NCI-H82 (cell line): Measurements from ENCODE around the gene GPC6.

Experiments used
- DNase-seq: peaks from one replicate; lab custom pipeline; 2025; lab: John Stamatoyannopoulos, UW

The GPC6 gene

GRCh38 chr13:94112731-94113130 is 886.1 kb downstream of the GPC6 start:
- DNase-seq, result no peak

- DNase-seq, result no peak
Measured at GRCh38 chr13:94113245-94113644, 886.6 kb downstream of the GPC6 start.

DNA sequence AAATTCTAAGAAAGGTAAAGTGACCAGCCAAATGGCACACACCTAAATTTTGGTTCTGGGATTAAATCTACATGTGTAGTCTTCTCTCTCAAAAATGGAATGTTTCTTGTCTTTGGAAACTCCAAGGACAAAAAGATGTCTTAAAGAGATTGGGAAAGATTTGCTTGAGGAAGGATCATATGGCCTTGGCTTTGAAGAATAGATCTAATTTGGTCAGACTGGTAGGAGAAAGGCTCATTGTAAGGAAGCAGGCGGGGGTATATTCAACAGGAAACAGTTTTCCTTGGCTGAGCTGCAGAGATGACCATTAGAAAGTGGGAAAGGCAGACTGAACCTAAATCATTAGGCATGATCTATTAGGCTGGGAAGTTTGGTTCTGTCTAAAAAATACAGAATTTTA is 887.6 kb downstream of the GPC6 start:
- no peak for DNase-seq

GRCh38 chr13:94115054-94115453 is 888.4 kb downstream of the GPC6 start:
- peak; percentile 40 for DNase-seq

DNA sequence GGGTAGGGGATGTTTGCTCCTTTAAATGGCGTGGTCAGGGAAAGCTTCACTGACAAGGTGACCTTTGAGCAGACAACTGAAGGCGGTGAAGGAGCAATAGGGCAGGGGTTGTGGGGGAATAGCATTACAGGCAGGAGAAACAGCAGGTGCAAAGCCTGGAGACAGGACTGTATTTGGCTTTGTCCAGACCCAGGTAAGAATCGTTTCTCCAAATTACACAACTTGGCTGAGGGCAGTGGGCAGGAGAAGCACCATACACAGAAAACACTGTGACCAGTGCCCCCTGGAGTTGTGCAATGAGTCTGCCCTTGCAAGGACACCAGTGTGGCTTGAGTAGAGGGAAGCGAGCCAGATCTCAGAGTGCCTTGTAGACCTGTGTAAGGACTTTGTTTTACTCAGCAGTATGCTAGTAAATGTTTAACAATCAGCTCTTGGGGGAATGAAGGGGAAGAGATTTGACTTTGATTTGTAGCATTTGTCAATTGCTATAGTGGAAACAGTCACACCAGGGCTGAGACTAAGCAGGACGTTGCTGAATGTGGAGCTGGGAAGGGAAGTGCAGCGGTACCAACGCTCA is 892.8 kb downstream of the GPC6 start:
- no peak for DNase-seq

DNA sequence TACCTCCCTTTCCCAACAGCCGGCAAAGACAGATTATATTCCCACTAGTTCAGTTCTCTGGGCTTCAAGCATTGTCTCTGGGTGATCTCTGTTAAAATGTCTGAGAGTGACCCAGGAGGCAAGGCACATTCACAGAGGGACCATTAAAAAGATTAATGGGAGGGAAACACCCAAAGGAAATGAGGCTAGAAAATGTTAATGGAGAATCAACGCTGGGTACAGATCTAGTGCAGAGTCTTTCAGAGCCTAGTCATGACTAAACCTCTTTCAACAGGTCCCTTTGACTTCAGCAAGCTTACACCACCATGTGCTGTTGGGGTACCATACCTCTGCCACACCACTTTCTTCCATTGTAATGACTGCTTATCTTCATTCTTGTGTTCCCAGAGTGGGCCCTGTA is 894.3 kb downstream of the GPC6 start:
- DNase-seq, result no peak

- DNase-seq, result no peak
Measured at GRCh38 chr13:94121686-94122085, 895.1 kb downstream of the GPC6 start.

GRCh38 chr13:94122300-94122915 is 895.8 kb downstream of the GPC6 start:
- DNase-seq, result no peak

DNA sequence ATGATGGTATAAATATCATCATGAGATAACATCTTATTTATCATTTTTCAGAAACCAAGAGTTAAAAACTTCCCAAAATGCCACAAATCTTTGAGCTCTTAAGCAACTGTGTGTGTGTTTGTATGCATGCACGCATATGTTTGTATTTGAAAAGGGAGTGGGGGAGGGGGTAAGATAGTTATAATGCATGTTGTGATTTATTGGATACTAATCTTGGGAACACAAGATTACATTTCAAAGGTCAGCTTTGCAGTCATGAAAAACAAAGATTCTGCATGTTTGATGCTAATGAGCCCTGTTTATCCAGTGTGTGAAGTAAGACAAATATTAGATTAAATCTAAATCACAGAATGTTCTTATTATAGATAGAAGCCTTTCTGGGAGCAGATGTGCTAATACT is 897.0 kb downstream of the GPC6 start:
- DNase-seq, result peak; percentile 35

DNA sequence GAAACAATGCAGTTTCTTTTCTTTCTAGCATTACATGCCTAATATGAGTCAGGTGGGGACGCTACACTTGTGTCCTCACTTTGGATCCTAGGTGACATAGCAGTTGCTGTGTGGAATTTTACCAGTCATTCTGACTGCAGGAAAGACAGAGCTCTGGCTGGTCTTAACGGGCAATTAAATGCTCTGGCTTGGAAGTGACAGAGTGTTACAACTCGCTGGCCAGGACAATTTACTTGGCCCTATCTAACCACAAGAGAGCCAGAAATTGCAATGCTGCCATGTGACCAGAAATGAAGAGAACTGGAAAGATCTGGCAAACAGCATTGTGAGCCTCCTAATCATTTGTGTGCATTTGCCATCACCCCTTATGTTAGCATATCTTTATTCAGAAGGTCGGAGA is 901.8 kb downstream of the GPC6 start:
- no peak for DNase-seq

GRCh38 chr13:94129490-94129894 is 902.9 kb downstream of the GPC6 start:
- DNase-seq, result no peak

DNA sequence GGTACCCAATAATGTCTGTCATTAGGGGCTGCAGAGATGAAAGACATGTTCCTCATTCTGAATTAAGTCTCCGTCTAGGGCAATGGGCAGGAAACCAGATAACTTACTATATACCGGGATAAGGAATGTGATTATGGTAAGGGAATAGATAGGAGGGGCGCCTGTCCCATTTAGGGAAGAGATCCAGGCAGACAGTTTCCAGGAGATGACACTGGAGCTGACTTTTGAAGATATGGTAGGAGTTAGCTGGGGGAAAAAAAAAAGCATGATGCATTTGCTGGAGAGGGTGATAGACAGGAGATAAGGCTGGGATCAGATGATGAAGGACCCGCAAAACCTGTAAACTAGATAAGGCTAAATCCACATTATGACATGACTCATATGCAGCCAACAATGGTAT is 912.2 kb downstream of the GPC6 start:
- no peak for DNase-seq

DNA sequence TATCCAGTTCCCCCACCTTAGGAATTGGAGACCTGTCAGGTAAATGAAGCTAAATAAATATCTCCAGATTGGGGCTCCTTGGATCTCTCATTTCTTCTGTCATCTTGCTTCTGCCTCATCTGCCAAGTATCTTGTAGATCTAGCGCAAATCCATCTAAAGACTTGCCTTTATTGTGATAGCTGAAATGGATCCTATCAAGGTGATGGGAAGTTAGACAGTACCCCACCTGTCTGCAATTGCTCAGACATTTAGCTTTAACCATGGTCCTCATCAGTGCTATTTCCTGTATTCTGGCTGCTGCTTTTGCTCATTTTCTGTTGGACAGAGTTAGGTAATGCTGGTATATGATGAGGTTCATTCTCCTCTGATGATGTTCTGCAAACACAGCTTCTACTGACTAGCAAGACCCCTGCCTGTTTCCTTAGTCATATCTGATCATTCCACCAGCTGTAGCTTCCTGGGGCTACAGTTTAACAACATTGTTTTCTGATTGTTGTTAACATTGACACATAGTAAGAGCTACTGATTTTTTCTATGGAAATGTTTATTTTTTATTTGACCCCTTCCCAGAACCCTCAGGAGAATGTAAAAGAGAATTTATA is 912.9 kb downstream of the GPC6 start:
- DNase-seq, result no peak

DNA sequence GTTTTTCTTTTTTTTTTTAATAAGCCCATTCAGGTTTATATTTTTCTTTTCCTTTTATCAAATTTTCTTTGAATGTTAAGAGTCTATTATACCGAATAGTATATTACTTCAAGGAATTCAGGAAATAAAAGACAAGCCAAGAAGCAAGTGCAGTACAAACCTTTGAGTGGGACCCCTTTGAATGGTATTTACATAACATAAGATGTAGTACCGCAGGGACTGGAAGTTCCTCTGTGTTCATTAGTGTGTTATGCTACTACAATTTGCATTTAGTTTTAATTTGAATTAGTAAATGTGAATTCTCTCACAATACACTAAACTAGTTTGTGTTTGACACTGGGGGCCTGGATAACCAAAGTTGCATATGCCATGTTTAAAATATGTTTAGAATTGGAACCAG is 913.4 kb downstream of the GPC6 start:
- DNase-seq, result no peak

DNA sequence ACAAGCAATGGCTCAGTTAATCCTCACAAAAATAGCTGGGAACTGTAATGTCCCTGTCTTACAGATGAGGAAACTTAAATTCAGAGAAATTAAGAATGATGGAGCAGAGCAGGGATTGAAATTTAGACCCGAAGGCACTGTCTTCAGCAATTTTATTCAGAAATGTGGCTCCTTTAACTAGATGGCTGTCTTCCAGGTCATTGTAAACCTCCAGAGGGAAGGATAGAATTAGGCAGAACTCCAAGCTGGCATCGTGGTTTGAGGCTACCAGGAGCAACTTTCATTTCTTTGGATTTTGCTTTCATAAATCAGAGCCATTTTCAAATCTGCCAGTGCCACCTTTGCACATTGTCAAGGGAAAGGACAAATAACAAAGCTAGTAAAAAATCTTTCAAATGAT is 913.9 kb downstream of the GPC6 start:
- DNase-seq, result no peak

DNA sequence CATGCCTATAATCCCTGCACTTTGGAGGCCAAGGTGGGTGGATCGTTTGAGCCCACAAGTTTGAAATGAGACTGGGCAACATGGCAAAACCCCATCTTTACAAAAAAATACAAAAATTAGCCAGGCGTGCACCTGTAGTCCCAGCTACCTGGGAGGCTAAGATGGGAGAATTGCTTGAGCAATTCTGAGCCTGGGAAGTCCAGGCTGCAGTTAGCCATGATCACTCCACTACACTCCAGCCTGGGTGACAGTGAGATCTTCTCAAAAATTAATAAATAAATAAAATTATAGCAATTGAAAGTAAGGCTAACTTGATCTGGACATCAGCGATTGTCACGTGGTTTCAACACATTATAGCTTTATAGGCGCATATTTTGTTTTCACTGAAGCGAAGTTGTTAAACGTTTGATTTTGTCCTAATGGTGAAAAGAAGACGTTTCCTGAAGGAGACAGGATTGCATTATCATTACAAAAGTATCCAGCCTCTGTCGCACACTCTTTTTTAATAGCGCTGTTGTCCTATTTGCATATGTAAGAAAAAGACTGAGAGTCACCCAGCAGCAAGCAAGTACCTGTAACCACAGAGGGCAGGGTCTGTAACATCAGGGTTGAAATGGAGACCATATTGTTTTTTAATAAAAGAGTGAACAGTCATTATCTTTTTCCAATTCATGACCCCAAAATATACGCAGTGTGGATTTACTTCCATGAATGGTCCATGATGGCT is 917.2 kb downstream of the GPC6 start:
- DNase-seq, result no peak

GRCh38 chr13:94145966-94146365 is 919.4 kb downstream of the GPC6 start:
- DNase-seq, result no peak

DNA sequence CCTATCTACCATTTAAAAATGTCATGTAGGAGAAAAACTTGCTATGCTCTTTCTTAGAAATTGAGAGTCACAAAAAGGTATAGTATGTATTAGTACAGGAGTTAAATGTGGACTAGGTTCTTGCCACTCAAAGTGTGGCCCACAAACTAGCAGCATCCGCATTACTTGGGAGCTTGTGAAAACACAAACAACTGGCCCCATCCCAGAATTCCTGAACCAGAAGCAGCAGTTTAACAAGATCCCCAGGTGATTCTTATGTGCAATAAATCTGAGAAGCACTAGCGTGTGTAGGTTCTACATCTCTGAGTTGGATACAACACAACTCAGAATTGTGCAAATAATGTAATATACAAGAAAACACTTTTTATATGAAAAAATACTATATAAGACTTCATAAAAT is 927.0 kb downstream of the GPC6 start:
- no peak for DNase-seq

DNA sequence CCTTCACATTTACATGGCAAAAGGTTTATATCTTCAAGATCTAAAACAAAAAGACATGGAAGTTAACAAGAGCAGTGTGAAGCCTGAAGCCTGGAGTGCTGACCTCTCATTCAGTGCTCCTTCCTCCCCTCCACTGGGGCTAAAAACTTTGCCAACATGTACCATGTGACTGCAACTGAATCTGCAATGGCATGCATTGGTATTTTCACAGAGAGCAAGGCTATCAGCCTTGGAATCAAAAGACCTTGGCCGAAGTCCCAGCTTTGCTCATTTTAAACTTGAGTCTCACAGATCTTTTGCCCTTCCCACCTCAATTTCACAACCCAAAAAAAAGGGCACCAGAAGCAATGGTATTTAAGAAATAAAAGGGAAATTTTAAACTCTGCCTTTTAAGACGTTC is 927.8 kb downstream of the GPC6 start:
- peak; percentile 29 for DNase-seq

- DNase-seq, result no peak
Measured at GRCh38 chr13:94157705-94158218, 931.2 kb downstream of the GPC6 start.

- no peak for DNase-seq
Measured at GRCh38 chr13:94160875-94161274, 934.3 kb downstream of the GPC6 start.

DNA sequence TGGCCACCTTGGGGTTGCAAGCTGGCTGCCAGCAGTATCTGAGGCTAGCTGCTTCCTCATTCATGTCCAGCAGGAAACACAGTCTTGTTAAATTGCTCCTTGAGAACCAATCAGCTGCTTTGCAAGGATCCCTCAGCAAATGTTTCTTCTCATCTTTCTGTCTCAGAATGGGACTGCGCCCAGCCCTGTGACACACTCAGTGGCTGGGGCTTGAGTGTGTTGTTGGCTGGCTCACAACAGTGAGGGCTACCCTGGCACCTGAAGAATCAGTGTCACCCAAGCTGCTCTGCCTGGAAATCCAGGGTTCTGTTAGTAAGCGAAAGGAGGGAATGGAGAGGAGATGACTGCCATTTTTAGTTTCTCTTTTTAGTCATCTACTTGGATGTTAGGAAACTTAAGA is 935.7 kb downstream of the GPC6 start:
- DNase-seq, result no peak

DNA sequence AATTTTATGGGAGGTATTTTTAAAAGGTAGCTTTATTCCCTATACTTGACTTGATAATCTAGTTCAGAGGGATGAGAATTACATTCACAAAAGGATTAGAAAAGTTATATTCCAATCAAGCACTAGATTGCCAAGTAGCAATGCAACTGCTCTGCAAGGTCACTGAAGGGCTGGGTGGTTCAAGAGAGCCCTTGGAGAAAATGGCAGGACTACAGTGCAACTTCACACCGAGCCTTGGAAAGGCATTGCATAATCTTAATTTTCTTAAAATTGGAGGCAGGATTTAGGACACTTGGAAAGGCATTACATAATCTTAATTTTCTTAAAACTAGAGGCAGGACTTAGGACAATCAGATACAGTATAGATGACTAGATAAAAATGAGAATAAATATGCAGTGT is 936.9 kb downstream of the GPC6 start:
- DNase-seq, result no peak
